ENCODE results near the gene ERBIN. TPM values are rescaled to one million over a fixed set of nuclear protein-coding genes. Genes with fewer than 3 reads are reported as not detected.

The ERBIN gene
- total RNA-seq, 1 experiment from 2014 or later, result 98.4 TPM

DNA sequence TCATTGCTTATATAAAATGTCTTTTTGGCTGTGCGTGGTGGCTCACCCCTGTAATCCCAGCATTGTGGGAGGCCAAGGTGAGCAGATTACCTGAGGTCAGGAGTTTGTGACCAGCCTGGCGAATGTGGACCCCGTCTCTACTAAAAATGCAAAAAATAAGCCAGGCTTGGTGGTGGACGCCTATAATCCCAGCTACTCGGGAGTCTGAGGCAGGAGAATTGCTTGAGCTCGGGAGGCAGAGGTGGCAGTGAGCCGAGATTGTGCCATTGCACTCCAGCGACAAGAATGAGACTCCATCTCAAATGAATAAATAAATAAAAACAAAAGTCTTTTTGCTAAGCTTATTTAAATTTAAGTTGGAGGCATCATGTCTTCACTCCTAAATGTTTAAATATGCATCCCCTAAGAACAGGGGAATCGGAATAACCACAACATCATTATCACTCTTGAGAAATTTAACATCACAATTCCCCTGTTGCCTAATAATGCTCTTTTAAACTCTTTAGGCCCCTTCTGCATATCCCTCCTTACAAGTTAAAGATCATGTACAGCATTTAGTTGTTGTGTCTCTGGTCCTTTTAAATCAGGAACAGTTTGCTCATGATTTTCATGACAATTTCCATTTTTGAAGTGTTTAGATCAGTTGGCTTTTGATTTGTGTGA lies 72.8 kb downstream of the ERBIN start:
- intact Hi-C loops (cut with micrococcal nuclease; ENCODE audit: unreplicated experiment), result no loop called here
- no TSS peak for BruUV-seq (replicated peaks)
- H3K4me3 Mint-ChIP-seq (ENCODE audit: low read depth, unreplicated experiment), result no peak overlapping the region
- H3K27ac Mint-ChIP-seq (ENCODE audit: unreplicated experiment), result no peak overlapping the region
- DNase-seq, result no peak
- CTCF ChIA-PET, result no interaction called here
- H3K4me1 Mint-ChIP-seq (ENCODE audit: low read depth, unreplicated experiment), result no peaks in the 10 kb centered on the region
- TF ChIP-seq, protein P1, sequence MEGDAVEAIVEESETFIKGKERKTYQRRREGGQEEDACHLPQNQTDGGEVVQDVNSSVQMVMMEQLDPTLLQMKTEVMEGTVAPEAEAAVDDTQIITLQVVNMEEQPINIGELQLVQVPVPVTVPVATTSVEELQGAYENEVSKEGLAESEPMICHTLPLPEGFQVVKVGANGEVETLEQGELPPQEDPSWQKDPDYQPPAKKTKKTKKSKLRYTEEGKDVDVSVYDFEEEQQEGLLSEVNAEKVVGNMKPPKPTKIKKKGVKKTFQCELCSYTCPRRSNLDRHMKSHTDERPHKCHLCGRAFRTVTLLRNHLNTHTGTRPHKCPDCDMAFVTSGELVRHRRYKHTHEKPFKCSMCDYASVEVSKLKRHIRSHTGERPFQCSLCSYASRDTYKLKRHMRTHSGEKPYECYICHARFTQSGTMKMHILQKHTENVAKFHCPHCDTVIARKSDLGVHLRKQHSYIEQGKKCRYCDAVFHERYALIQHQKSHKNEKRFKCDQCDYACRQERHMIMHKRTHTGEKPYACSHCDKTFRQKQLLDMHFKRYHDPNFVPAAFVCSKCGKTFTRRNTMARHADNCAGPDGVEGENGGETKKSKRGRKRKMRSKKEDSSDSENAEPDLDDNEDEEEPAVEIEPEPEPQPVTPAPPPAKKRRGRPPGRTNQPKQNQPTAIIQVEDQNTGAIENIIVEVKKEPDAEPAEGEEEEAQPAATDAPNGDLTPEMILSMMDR (IDR thresholded peaks at IDR 0.05; ENCODE audit: unreplicated experiment), result no peak
- H3K27me3 Mint-ChIP-seq (ENCODE audit: unreplicated experiment), result no peaks in the 10 kb centered on the region
- no peaks in the 10 kb centered on the region for H3K9me3 Mint-ChIP-seq (ENCODE audit: low read depth, unreplicated experiment)
- peaks cover 28% of the 10 kb centered on the region for H3K36me3 Mint-ChIP-seq (ENCODE audit: insufficient read depth, unreplicated experiment)

DNA sequence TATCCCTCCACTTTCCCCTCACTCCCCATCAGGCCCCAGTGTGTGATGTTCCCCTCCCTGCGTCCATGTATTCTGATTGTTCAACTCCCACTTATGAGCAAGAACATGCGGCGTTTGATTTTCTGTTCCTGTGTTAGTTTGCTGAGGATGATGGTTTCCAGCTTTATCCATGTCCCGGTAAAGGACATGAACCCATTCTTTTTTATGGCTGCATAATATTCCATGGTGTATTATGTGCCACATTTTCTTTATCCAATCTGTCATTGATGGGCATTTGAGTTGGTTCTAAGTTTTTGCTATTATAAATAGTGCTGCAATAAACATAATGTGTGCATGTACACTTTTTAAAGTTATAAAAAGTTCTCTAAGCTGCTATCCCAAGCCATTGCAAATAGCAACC lies 75.6 kb downstream of the ERBIN start:
- Mint-ChIP-seq H3K27ac (ENCODE audit: unreplicated experiment) (no peak overlapping the region), H3K9me3 (ENCODE audit: low read depth, unreplicated experiment) (no peaks in the 10 kb centered on the region), H3K36me3 (ENCODE audit: insufficient read depth, unreplicated experiment) (peaks cover 18% of the 10 kb centered on the region), H3K27me3 (ENCODE audit: unreplicated experiment) (no peaks in the 10 kb centered on the region), H3K4me1 (ENCODE audit: low read depth, unreplicated experiment) (no peaks in the 10 kb centered on the region), H3K4me3 (ENCODE audit: low read depth, unreplicated experiment) (no peak overlapping the region)
- DNase-seq, result no peak
- no TSS peak for BruUV-seq (replicated peaks)
- CTCF ChIA-PET, result no interaction called here
- intact Hi-C loops (cut with micrococcal nuclease; ENCODE audit: unreplicated experiment), result no loop called here
- TF ChIP-seq, protein P1 (IDR thresholded peaks at IDR 0.05; ENCODE audit: unreplicated experiment), result no peak

DNA sequence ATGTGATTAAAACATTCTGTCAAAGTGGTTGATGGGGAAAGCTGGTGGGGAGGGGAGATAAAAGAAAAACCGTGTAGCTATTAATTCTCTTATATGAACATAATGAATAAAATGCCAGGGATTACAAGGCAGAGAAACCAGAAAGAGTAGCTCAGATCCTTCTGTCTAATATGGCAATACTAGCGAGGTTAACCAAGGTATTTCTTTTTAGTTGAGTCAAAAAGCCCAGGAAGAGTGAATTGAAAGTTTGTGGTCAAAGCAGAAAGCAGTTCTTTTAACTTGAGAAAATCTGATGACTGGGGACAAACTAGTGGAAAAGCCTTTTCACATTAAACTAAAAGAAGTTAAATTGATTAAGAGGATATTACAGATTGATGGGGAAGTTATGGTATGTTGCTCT lies 76.0 kb downstream of the ERBIN start:
- intact Hi-C loops (cut with micrococcal nuclease; ENCODE audit: unreplicated experiment), result no loop called here
- TF ChIP-seq, protein P1 (IDR thresholded peaks at IDR 0.05; ENCODE audit: unreplicated experiment), result no peak
- no TSS peak for BruUV-seq (replicated peaks)
- H3K4me1 Mint-ChIP-seq (ENCODE audit: low read depth, unreplicated experiment), result no peaks in the 10 kb centered on the region
- no peaks in the 10 kb centered on the region for H3K27me3 Mint-ChIP-seq (ENCODE audit: unreplicated experiment)
- no peaks in the 10 kb centered on the region for H3K9me3 Mint-ChIP-seq (ENCODE audit: low read depth, unreplicated experiment)
- DNase-seq, result no peak
- H3K4me3 Mint-ChIP-seq (ENCODE audit: low read depth, unreplicated experiment), result no peak overlapping the region
- peaks cover 18% of the 10 kb centered on the region for H3K36me3 Mint-ChIP-seq (ENCODE audit: insufficient read depth, unreplicated experiment)
- CTCF ChIA-PET, result no interaction called here
- no peak overlapping the region for H3K27ac Mint-ChIP-seq (ENCODE audit: unreplicated experiment)

DNA sequence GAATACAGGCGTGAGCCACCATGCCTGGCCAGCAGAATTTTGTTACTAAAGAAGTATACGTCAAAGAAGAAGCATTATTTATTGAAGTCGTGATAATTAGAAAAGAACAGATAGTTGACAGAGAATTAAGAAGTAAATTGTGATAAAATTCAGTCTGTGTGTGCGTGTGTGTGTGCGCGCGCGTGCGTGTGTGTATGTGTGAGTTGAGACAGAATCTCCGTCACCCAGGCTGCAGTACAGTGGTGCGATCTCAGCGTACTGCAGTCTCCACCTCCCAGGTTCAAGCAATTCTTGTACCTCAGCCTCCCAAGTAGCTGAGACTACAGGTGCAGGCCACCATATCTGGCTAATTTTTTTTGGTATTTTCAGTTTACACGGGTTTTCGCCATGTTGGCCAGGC lies 77.8 kb downstream of the ERBIN start:
- Mint-ChIP-seq H3K27me3 (ENCODE audit: unreplicated experiment) (no peaks in the 10 kb centered on the region), H3K27ac (ENCODE audit: unreplicated experiment) (no peak overlapping the region), H3K36me3 (ENCODE audit: insufficient read depth, unreplicated experiment) (peaks cover 14% of the 10 kb centered on the region), H3K9me3 (ENCODE audit: low read depth, unreplicated experiment) (no peaks in the 10 kb centered on the region), H3K4me1 (ENCODE audit: low read depth, unreplicated experiment) (peaks cover 4% of the 10 kb centered on the region), H3K4me3 (ENCODE audit: low read depth, unreplicated experiment) (no peak overlapping the region)
- no peak for DNase-seq
- intact Hi-C loops (cut with micrococcal nuclease; ENCODE audit: unreplicated experiment), result no loop called here
- CTCF ChIA-PET, result no interaction called here
- TF ChIP-seq, protein P1 (IDR thresholded peaks at IDR 0.05; ENCODE audit: unreplicated experiment), result no peak
- no TSS peak for BruUV-seq (replicated peaks)
